NCI-H2081 treated with DMSO at 0.1 percent for 48 hours (cell line): ENCODE measurements around the gene FMNL3.
"Not testable (repeated sequence)": the region's sequence is repeated elsewhere in the genome, so short reads cannot be mapped to it uniquely, and the experiment has no call there.

Experiments used
- DNase-seq: peaks from one replicate; lab custom pipeline; 2025; lab: John Stamatoyannopoulos, UW

The FMNL3 gene

GRCh38 chr12:49632986-49633702, 74.1 kb downstream of the FMNL3 start:
- DNase-seq = no peak

GRCh38 chr12:49632401-49632800, 74.8 kb downstream of the FMNL3 start:
- DNase-seq = no peak

- no peak for DNase-seq
Measured at GRCh38 chr12:49631336-49631907, 75.8 kb downstream of the FMNL3 start.

GRCh38 chr12:49627752-49628360, 79.3 kb downstream of the FMNL3 start:
- no peak for DNase-seq

- no peak for DNase-seq
Measured at GRCh38 chr12:49626836-49627235, 80.4 kb downstream of the FMNL3 start.

- no peak for DNase-seq
Measured at GRCh38 chr12:49626169-49626835, 80.9 kb downstream of the FMNL3 start.

GRCh38 chr12:49624921-49625577, 82.2 kb downstream of the FMNL3 start:
- DNase-seq = no peak

GRCh38 chr12:49623142-49623904, 83.9 kb downstream of the FMNL3 start, which contains the start of gene PRPF40B:
Gene PRPF40B, plus strand, starts transcription at chr12:49623561. Its CDS starts 30 bp downstream, at chr12:49623591.
- no peak for DNase-seq

- no peak for DNase-seq
Measured at GRCh38 chr12:49622501-49623141, 84.6 kb downstream of the FMNL3 start.

GRCh38 chr12:49621651-49622500, 85.3 kb downstream of the FMNL3 start:
- no peak for DNase-seq

GRCh38 chr12:49619286-49619685, 87.9 kb downstream of the FMNL3 start:
- DNase-seq = no peak

GRCh38 chr12:49618576-49618975, 88.6 kb downstream of the FMNL3 start:
- no peak for DNase-seq

- DNase-seq = no peak
Measured at GRCh38 chr12:49616533-49617219, 90.5 kb downstream of the FMNL3 start.

- DNase-seq = no peak
Measured at GRCh38 chr12:49615725-49616124, 91.5 kb downstream of the FMNL3 start.

GRCh38 chr12:49612210-49612609, 95.0 kb downstream of the FMNL3 start:
- no peak for DNase-seq

- DNase-seq = not testable (repeated sequence)
Measured at GRCh38 chr12:49610785-49611184, 96.4 kb downstream of the FMNL3 start.

- no peak for DNase-seq
Measured at GRCh38 chr12:49609875-49610154, 97.4 kb downstream of the FMNL3 start.

GRCh38 chr12:49609059-49609874, 97.9 kb downstream of the FMNL3 start:
- no peak for DNase-seq

GRCh38 chr12:49605539-49605938, 101.7 kb downstream of the FMNL3 start, which contains the start of gene FAM186B:
Gene FAM186B, minus strand, starts transcription at chr12:49605639. Its CDS starts 162 bp downstream, at chr12:49605477.
- DNase-seq = not testable (repeated sequence)
